A549 (cell line): ENCODE results near the gene SAPCD1. TPM values are rescaled to one million over a fixed set of nuclear protein-coding genes. Genes with fewer than 3 reads are reported as not detected.

Source experiments
- ATAC-seq, 2 experiments: fragments of 200-7000 bp in 1 of 2; fragments of >200 bp in 1 of 2; cut with Nextera tagmentation in 1 of 2; cut with Tn5 transposase in 1 of 2; 3 replicates each; pipeline versions ENCODE4 v1.8.0 to v1.9.1; 2018 to 2020; ENCODE audit warnings: mild to moderate bottlenecking in 1 of 2, moderate library complexity in 1 of 2
- CTCF ChIA-PET: fragments of 300-600 bp; sonication (Branson Sonifier 250); formaldehyde crosslinking; extraction: SDS; loops from one replicate; lab custom pipeline; 2021; ENCODE audit warnings: antibody characterized with exemption, inconsistent platforms; lab: Yijun Ruan, JAX
- POLR2A ChIA-PET: fragments of 350-600 bp; formaldehyde crosslinking; extraction: SDS; loops from one replicate; lab custom pipeline; 2021; ENCODE audit warnings: antibody characterized with exemption, inconsistent platforms; lab: Yijun Ruan, JAX
- DNase-seq, 2 experiments: peaks; one replicate each; pipeline versions ENCODE4 v3.0.0 to v3.0.0-alpha.2; 2011 to 2016; ENCODE audit warnings: low read depth in 1 of 2, low spot score in 1 of 2
- FAIRE-seq: peaks from 2 replicates; lab custom pipeline; 2011; peaks lifted over from hg19 to GRCh38; lab: Jason Lieb, UNC
- H3K27ac ChIP-seq, 2 experiments: fragments of >200 bp; sonication (Bioruptor Twin); formaldehyde crosslinking; 3 replicates each; pipeline ENCODE4 v1.5.1; 2016 to 2017
- H3K4me1 ChIP-seq: fragments of >200 bp; sonication (Bioruptor Twin); formaldehyde crosslinking; 3 replicates; pipeline ENCODE4 v1.6.1; 2016
- H3K4me2 ChIP-seq: fragments of >200 bp; sonication (Bioruptor Twin); formaldehyde crosslinking; 3 replicates; pipeline ENCODE4 v1.6.1; 2016
- H3K4me3 ChIP-seq: fragments of >200 bp; sonication (Bioruptor Twin); formaldehyde crosslinking; 3 replicates; pipeline ENCODE4 v1.5.1; 2016
- H3K9me3 ChIP-seq: fragments of >200 bp; sonication (Bioruptor Twin); formaldehyde crosslinking; 3 replicates; pipeline ENCODE4 v1.6.1; 2016
- BHLHE40 ChIP-seq: IDR thresholded peaks from 2 replicates; pipeline ENCODE4 v1.6.1; 2012; ENCODE audit warnings: low read depth, low read length, inconsistent platforms
- EHF ChIP-seq: fragments of 250-450 bp; sonication (Bioruptor Pico); IDR thresholded peaks from 2 replicates; pipeline ENCODE4 v1.5.0; 2020; ENCODE audit warnings: mild to moderate bottlenecking
- EHMT2 ChIP-seq: fragments of 200-600 bp; sonication (generic); IDR thresholded peaks from 2 replicates; pipeline ENCODE4 v1.6.1; 2016; ENCODE audit warnings: antibody characterized with exemption, low read depth, mild to moderate bottlenecking, moderate library complexity
- FOSL2 ChIP-seq, 2 experiments: fragments of 450-650 bp in 1 of 2; fragments of >200 bp in 1 of 2; sonication (Bioruptor Twin) in 1 of 2; formaldehyde crosslinking; IDR thresholded peaks; 2 replicates each; pipeline versions ENCODE4 v1.5.0 to v1.6.1; 2016 to 2020; ENCODE audit warnings: mild to moderate bottlenecking in 1 of 2, moderate library complexity in 1 of 2
- HDAC2 ChIP-seq: fragments of 200-600 bp; sonication (generic); IDR thresholded peaks from 2 replicates; pipeline ENCODE4 v1.6.1; 2016
- JUN ChIP-seq, 2 experiments: fragments of >200 bp; sonication (Bioruptor Twin); formaldehyde crosslinking; IDR thresholded peaks; 2 replicates in 1 of 2; 3 replicates in 1 of 2; pipeline ENCODE4 v1.6.1; 2016 to 2017
- MAFK ChIP-seq: fragments of 450-650 bp; IDR thresholded peaks from 2 replicates; pipeline ENCODE4 v1.6.1; 2014; ENCODE audit not compliant: partially characterized antibody
- MAZ ChIP-seq: fragments of 150-350 bp; IDR thresholded peaks from 2 replicates; pipeline ENCODE4 v1.6.1; 2014; ENCODE audit warnings: antibody characterized with exemption, low read depth, low read length, borderline replicate concordance
- PHF8 ChIP-seq: fragments of 200-600 bp; sonication (generic); IDR thresholded peaks from 2 replicates; pipeline ENCODE4 v1.6.1; 2016; ENCODE audit warnings: low read depth, mild to moderate bottlenecking, antibody characterized with exemption, moderate library complexity, borderline replicate concordance
- RARB ChIP-seq: fragments of 250-450 bp; sonication (Bioruptor Pico); IDR thresholded peaks from 2 replicates; pipeline ENCODE4 v1.8.0; 2021; ENCODE audit warnings: mild to moderate bottlenecking, moderate library complexity
- RCOR1 ChIP-seq: fragments of 150-350 bp; IDR thresholded peaks from 2 replicates; pipeline ENCODE4 v1.6.1; 2014; ENCODE audit warnings: antibody characterized with exemption, low read length, low read depth
- RNF2 ChIP-seq: fragments of 200-600 bp; sonication (generic); IDR thresholded peaks from 2 replicates; pipeline ENCODE4 v1.6.1; 2016; ENCODE audit warnings: low read depth, mild to moderate bottlenecking, antibody characterized with exemption, moderate library complexity, borderline replicate concordance
- TFCP2L1 ChIP-seq: fragments of 250-450 bp; sonication (Bioruptor Pico); IDR thresholded peaks from 2 replicates; pipeline ENCODE4 v1.5.0; 2021; ENCODE audit warnings: mild to moderate bottlenecking
- TP53 ChIP-seq: fragments of 250-450 bp; sonication (Bioruptor Pico); IDR thresholded peaks from 2 replicates; pipeline ENCODE4 v1.5.0; 2021; ENCODE audit warnings: mild to moderate bottlenecking, moderate library complexity
- ZC3H11A ChIP-seq: fragments of 450-650 bp; IDR thresholded peaks from 2 replicates; pipeline ENCODE4 v1.6.1; 2014; ENCODE audit warnings: antibody characterized with exemption, mild to moderate bottlenecking
- ZFP36 ChIP-seq: fragments of 450-650 bp; IDR thresholded peaks from 2 replicates; pipeline ENCODE4 v1.6.1; 2014; ENCODE audit warnings: borderline replicate concordance; ENCODE audit not compliant: partially characterized antibody
- WGBS: methylation state at CpG from one replicate; pipeline ENCODE4 v1.1.6; 2017; ENCODE audit errors: missing lambda C conversion rate; 5-methylcytosine and 5-hydroxymethylcytosine counted together
- polyA plus RNA-seq, 4 experiments: library from polyadenylated mRNA; depleted of rRNA in 3 of 4; stranded (reverse); fragments of >200 nt; fragmentation: RNase III in 1 of 4; extraction: RNeasy Plus Mini Kit Qiagen cat#74134 plus additional on column Dnase treatment in 1 of 4; gene quantifications; 2 replicates in 3 of 4; 3 replicates in 1 of 4; pipeline ENCODE4 v1.2.3, GENCODE V29; 2011 to 2017
- TF ChIP-seq, protein P1 (sequence below): fragments of 250-450 bp; sonication (Bioruptor Pico); IDR thresholded peaks from 2 replicates; pipeline ENCODE4 v1.5.0; 2020; ENCODE audit warnings: low read depth, mild to moderate bottlenecking, moderate library complexity
- TF ChIP-seq, protein P2 (sequence below): fragments of >200 bp; sonication (Bioruptor Twin); formaldehyde crosslinking; IDR thresholded peaks from 3 replicates; pipeline ENCODE4 v1.6.1; 2016
- TF ChIP-seq, protein P3 (sequence below): IDR thresholded peaks from 2 replicates; pipeline ENCODE4 v1.6.1; 2012
- TF ChIP-seq, protein P4 (sequence below): fragments of 450-650 bp; IDR thresholded peaks from 2 replicates; pipeline ENCODE4 v1.6.1; 2014; ENCODE audit warnings: antibody characterized with exemption
- TF ChIP-seq, protein P5 (sequence below): IDR thresholded peaks from 2 replicates; pipeline ENCODE4 v1.6.1; 2012

Gene SAPCD1
- polyA plus RNA-seq, 2 of the 4 experiments (the other 2 are of a cell fraction) = 5.8 to 6.9 TPM

DNA sequence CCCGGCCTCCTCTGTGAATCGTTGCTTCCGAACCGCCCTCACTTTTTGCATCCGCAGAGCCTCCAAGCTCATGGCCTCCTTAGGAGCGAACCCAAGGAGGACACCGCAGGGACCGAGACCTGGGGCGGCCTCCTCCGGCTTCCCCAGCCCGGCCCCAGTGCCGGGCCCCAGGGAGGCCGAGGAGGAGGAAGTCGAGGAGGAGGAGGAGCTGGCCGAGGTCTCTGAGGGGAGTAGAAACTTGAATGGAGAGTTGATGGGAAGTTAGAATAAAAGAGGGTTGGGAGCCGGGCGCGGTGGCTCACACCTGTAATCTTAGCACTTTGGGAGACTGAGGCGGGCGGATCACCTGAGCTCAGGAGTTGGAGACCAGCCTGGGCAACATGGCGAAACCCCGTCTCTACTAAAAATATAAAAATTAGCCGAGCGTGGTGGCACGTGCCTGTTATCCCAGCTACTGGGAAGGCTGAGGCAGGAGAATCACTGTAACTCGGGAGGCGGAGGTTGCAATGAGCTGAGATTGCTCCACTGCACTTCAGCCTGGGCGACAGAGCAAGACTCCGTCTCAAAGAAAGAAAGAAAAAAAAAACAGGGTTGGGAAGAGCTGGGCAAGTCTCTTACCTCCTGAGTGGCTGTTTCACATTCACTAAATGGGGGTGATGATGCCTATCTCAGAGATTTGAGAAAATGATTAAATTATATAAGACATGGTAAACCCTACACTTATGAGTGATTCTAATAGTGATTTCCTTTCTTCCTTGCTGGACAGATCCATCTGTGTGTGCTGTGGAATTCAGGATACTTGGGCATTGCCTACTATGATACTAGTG, 21.8 kb upstream of the SAPCD1 start:
- peak overlapping the region; percentile 88 for H3K4me2 ChIP-seq
- DNase-seq = no peak
- H3K27ac ChIP-seq = peak overlapping the region; percentile 86 to 89
- TF ChIP-seq HDAC2 (no peak), TP53 (CRISPR knock-in tag) (no peak), EHF (CRISPR knock-in tag) (no peak), RCOR1 (no peak), ZFP36 (no peak), BHLHE40 (no peak), JUN (IDR thresholded peaks at IDR 0.05) (no peak), TFCP2L1 (no peak), ZC3H11A (no peak), PHF8 (no peak), RARB (no peak), MAFK (no peak), RNF2 (no peak)
- TF ChIP-seq, protein P1, sequence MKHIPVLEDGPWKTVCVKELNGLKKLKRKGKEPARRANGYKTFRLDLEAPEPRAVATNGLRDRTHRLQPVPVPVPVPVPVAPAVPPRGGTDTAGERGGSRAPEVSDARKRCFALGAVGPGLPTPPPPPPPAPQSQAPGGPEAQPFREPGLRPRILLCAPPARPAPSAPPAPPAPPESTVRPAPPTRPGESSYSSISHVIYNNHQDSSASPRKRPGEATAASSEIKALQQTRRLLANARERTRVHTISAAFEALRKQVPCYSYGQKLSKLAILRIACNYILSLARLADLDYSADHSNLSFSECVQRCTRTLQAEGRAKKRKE (CRISPR knock-in tag) = no peak
- TF ChIP-seq, protein P2, sequence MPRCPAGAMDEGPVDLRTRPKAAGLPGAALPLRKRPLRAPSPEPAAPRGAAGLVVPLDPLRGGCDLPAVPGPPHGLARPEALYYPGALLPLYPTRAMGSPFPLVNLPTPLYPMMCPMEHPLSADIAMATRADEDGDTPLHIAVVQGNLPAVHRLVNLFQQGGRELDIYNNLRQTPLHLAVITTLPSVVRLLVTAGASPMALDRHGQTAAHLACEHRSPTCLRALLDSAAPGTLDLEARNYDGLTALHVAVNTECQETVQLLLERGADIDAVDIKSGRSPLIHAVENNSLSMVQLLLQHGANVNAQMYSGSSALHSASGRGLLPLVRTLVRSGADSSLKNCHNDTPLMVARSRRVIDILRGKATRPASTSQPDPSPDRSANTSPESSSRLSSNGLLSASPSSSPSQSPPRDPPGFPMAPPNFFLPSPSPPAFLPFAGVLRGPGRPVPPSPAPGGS = no peak
- TF ChIP-seq, protein P3, sequence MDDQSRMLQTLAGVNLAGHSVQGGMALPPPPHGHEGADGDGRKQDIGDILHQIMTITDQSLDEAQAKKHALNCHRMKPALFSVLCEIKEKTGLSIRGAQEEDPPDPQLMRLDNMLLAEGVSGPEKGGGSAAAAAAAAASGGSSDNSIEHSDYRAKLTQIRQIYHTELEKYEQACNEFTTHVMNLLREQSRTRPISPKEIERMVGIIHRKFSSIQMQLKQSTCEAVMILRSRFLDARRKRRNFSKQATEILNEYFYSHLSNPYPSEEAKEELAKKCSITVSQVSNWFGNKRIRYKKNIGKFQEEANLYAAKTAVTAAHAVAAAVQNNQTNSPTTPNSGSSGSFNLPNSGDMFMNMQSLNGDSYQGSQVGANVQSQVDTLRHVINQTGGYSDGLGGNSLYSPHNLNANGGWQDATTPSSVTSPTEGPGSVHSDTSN = no peak
- TF ChIP-seq, protein P4, sequence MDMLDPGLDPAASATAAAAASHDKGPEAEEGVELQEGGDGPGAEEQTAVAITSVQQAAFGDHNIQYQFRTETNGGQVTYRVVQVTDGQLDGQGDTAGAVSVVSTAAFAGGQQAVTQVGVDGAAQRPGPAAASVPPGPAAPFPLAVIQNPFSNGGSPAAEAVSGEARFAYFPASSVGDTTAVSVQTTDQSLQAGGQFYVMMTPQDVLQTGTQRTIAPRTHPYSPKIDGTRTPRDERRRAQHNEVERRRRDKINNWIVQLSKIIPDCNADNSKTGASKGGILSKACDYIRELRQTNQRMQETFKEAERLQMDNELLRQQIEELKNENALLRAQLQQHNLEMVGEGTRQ = no peak
- TF ChIP-seq, protein P5, sequence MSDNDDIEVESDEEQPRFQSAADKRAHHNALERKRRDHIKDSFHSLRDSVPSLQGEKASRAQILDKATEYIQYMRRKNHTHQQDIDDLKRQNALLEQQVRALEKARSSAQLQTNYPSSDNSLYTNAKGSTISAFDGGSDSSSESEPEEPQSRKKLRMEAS = no peak
- ATAC-seq = no peak
- CTCF ChIA-PET = interaction anchor here (0.6 to 4.5 kb wide), 3 partner anchors 11 to 29 kb away, joined by 5 to 30 read pairs (median 12); partner anchors contain the start of gene DDAH2
- peaks cover 42% of the 10 kb centered on the region for H3K4me1 ChIP-seq
- H3K9me3 ChIP-seq = no peaks in the 10 kb centered on the region
- POLR2A ChIA-PET = no interaction called here
- FAIRE-seq = no peak
- H3K4me3 ChIP-seq = peak overlapping the region; percentile 67
- WGBS = 27% methylated on average over 28 of the region's 29 CpGs

DNA sequence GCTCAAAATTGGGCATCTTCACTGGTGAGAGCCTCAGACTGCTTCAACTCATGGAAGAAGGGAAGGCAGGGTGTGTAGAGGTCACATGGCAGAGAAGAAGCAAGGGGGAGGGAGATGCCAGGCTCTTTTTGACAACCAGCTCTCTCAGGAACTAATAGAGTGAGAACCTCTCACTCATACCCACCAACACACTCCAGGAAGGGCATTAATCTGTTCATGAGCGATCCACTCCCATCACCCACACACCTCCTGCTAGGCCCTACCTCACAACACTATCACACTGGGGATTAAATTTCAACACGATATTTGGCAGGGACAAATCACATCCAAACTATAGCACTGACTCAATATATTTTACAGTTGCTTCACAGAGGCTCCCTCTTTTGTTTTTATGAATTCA, 20.6 kb upstream of the SAPCD1 start:
- ChIA-PET POLR2A (no interaction called here), CTCF (interaction anchor here (0.7 to 2.1 kb wide), 3 partner anchors 12 to 149 kb away, joined by 3 to 4 read pairs (median 3); partner anchors contain the start of gene NCR3)
- FAIRE-seq (no peak), DNase-seq (no peak), ATAC-seq (no peak)
- H3K4me3 ChIP-seq = no peak overlapping the region
- 88% methylated on average over 2 of the region's 2 CpGs for WGBS
- H3K4me2 ChIP-seq = no peak overlapping the region
- no peak overlapping the region; a peak in 1 of 6 replicates for H3K27ac ChIP-seq
- no peak for TF ChIP-seq JUN (IDR thresholded peaks at IDR 0.05)
- TF ChIP-seq MAZ = no peak
- TF ChIP-seq EHMT2 = no peak
- TF ChIP-seq FOSL2 (IDR thresholded peaks at IDR 0.05) = no peak
- no peak for TF ChIP-seq FOSL2 (CRISPR knock-in tag; IDR thresholded peaks at IDR 0.05)
- no peaks in the 10 kb centered on the region for H3K9me3 ChIP-seq
- H3K4me1 ChIP-seq = peaks cover 38% of the 10 kb centered on the region
